Fibroblast of lung (primary cell): Measurements from ENCODE around the gene ZNF641. TPM values are rescaled to one million over a fixed set of nuclear protein-coding genes. Genes with fewer than 3 reads are reported as not detected.

ENCODE experiments used
- DNase-seq, 2 donors: peaks; one replicate each; pipeline versions ENCODE4 v3.0.0 to v3.0.0-alpha.2; 2010; ENCODE audit warnings: low read depth in 2 of 2
- H2AFZ ChIP-seq: 2 replicates; pipeline ENCODE4 v1.5.1; 2012; ENCODE audit warnings: low read length, control low read depth, inconsistent platforms
- H3K27ac ChIP-seq: 2 replicates; pipeline ENCODE4 v1.5.1; 2011; ENCODE audit warnings: low read length, control low read depth; ENCODE audit not compliant: insufficient read depth
- H3K27me3 ChIP-seq: 2 replicates; pipeline ENCODE4 v1.5.1; 2011; ENCODE audit warnings: mild to moderate bottlenecking, low read length; ENCODE audit not compliant: control insufficient read depth, insufficient read depth
- H3K36me3 ChIP-seq: 2 replicates; pipeline ENCODE4 v1.5.1; 2011; ENCODE audit warnings: low read length; ENCODE audit not compliant: control insufficient read depth, insufficient read depth
- H3K4me1 ChIP-seq: 2 replicates; pipeline ENCODE4 v1.5.1; 2011; ENCODE audit warnings: low read length; ENCODE audit not compliant: control insufficient read depth, insufficient read depth; ENCODE audit errors: extremely low read depth
- H3K4me2 ChIP-seq: 2 replicates; pipeline ENCODE4 v1.5.1; 2011; ENCODE audit warnings: low read length, control low read depth; ENCODE audit not compliant: insufficient read depth; ENCODE audit errors: extremely low read depth
- H3K4me3 ChIP-seq, 4 experiments: fragments of 200-600 bp in 1 of 4; sonication (generic) in 1 of 4; replicated peaks in 1 of 4; 2 replicates each; pipeline ENCODE4 v1.5.1; 2011 to 2016; ENCODE audit warnings: low read length in 4 of 4, low read depth in 3 of 4, mild to moderate bottlenecking in 3 of 4, control low read depth in 2 of 4, inconsistent platforms in 1 of 4, mixed read lengths in 1 of 4; ENCODE audit not compliant: insufficient read depth in 1 of 4; ENCODE audit errors: control extremely low read depth in 1 of 4
- H3K79me2 ChIP-seq: 2 replicates; pipeline ENCODE4 v1.5.1; 2012; ENCODE audit warnings: mild to moderate bottlenecking, low read length, inconsistent platforms; ENCODE audit not compliant: control insufficient read depth, insufficient read depth
- H3K9ac ChIP-seq: 2 replicates; pipeline ENCODE4 v1.5.1; 2011; ENCODE audit warnings: mild to moderate bottlenecking, low read length, control low read depth; ENCODE audit not compliant: insufficient read depth
- H3K9me3 ChIP-seq: 2 replicates; pipeline ENCODE4 v1.5.1; 2012; ENCODE audit warnings: low read depth, low read length; ENCODE audit not compliant: control insufficient read depth, insufficient read depth
- H4K20me1 ChIP-seq: 2 replicates; pipeline ENCODE4 v1.5.1; 2011; ENCODE audit warnings: low read length; ENCODE audit not compliant: control insufficient read depth, insufficient read depth; ENCODE audit errors: extremely low read depth
- CTCF ChIP-seq, 2 donors: IDR thresholded peaks in 1 of 2; conservative IDR thresholded peaks in 1 of 2; 1 replicate in 1 of 2; 2 replicates in 1 of 2; pipeline ENCODE4 v1.5.1; 2011 to 2012; ENCODE audit warnings: low read length in 2 of 2, control low read depth in 1 of 2, inconsistent platforms in 1 of 2, low read depth in 1 of 2, mild to moderate bottlenecking in 1 of 2
- EZH2 ChIP-seq: IDR thresholded peaks from 2 replicates; pipeline ENCODE4 v1.5.1; 2012; ENCODE audit warnings: low read length, control low read depth, mild to moderate bottlenecking; ENCODE audit errors: missing control alignments
- polyA plus RNA-seq, 2 donors: library from polyadenylated mRNA; depleted of rRNA in 1 of 2; stranded (reverse) in 1 of 2; unstranded in 1 of 2; fragments of >200 nt; gene quantifications; 2 replicates each; pipeline ENCODE4 v1.2.1, GENCODE V29; 2011 to 2012; ENCODE audit warnings: missing spikeins in 1 of 2
- total RNA-seq: library from RNA; depleted of rRNA; stranded (reverse); fragments of >200 nt; gene quantifications from 2 replicates; pipeline ENCODE4 v1.2.1, GENCODE V29; 2014

ZNF641 gene
- total and polyA plus RNA-seq, 2 donors (not counting 1 experiment from before 2014, with no cell fraction given) = 4.2 to 8.1 TPM

DNA sequence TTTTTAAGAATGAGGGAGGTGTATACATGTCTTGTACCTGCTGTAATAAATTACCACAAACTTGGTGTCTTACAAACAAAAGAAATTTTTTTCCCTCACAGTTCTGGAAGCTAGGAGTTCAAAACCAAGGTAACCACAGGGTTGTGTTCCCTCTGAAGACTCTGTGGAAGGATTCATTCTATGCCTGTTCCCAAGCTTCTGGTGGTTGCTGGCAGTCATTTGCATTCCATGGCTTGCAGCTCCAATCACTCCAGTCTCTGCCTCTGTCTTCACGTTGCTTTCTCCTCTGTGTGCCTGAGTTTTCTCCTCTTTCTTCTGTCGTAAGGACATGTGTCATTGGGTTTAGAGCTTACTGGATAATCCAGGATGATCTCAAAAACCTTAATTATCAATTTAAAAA lies 15.4 kb upstream of the ZNF641 start:
- no peaks in the 10 kb centered on the region for H3K79me2 ChIP-seq
- no peaks in the 10 kb centered on the region for H3K9me3 ChIP-seq
- no peak overlapping the region for H3K4me3 ChIP-seq
- no peaks in the 10 kb centered on the region for H4K20me1 ChIP-seq
- TF ChIP-seq EZH2 (no peak), CTCF (conservative IDR thresholded peaks at IDR 0.05 in 1 of 2, IDR thresholded peaks at IDR 0.05 in 1 of 2; ENCODE audit: low read depth in 1 of 2, low read length in 2 of 2) (no peak)
- no peaks in the 10 kb centered on the region for H3K36me3 ChIP-seq
- H3K4me1 ChIP-seq = no peaks in the 10 kb centered on the region
- no peak overlapping the region for H2AFZ ChIP-seq
- peak in 1 of 2 donors; percentile 43 for DNase-seq
- H3K27me3 ChIP-seq = no peaks in the 10 kb centered on the region
- no peak overlapping the region for H3K27ac ChIP-seq
- H3K4me2 ChIP-seq = no peak overlapping the region
- no peak overlapping the region for H3K9ac ChIP-seq

DNA sequence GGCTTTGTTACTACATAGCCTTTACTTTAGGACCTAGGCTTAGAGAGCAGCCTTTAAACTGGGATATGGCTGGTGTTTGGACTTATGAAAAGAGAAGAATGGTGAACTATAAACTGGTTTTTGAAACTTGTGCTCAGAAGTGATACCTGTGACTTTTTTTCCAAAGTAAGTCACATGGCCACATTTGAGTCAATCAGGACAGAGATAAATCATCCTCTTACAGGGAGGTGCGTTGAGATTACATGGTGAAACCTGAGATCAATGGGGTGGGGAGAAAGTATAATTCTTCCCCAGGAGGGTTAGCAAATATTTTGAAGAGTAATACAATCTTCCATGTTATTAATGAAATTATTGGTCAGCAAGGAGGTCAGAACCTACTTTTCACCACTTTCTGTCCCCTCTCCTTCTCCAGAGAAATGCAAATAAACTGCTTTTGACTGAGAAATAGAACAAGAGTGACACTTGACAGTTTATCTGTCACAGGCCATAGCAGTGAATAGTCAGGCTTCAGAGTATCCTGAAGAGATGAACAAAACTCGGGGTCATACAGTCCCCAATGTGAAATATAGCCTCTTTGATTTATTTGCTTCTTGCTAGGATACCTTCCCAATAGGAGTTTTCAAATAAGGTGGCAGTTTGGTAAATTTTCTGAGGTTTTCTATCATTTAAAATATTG lies 11.1 kb upstream of the ZNF641 start:
- H4K20me1 ChIP-seq = no peaks in the 10 kb centered on the region
- TF ChIP-seq CTCF (conservative IDR thresholded peaks at IDR 0.05 in 1 of 2, IDR thresholded peaks at IDR 0.05 in 1 of 2; ENCODE audit: low read depth in 1 of 2, low read length in 2 of 2) (no peak), EZH2 (no peak)
- no peak overlapping the region for H2AFZ ChIP-seq
- no peak overlapping the region for H3K4me3 ChIP-seq
- no peaks in the 10 kb centered on the region for H3K4me1 ChIP-seq
- no peak overlapping the region for H3K27ac ChIP-seq
- H3K79me2 ChIP-seq = no peaks in the 10 kb centered on the region
- no peaks in the 10 kb centered on the region for H3K36me3 ChIP-seq
- no peak overlapping the region for H3K9ac ChIP-seq
- no peak overlapping the region for H3K4me2 ChIP-seq
- no peaks in the 10 kb centered on the region for H3K27me3 ChIP-seq
- DNase-seq = no peak
- H3K9me3 ChIP-seq = no peaks in the 10 kb centered on the region

DNA sequence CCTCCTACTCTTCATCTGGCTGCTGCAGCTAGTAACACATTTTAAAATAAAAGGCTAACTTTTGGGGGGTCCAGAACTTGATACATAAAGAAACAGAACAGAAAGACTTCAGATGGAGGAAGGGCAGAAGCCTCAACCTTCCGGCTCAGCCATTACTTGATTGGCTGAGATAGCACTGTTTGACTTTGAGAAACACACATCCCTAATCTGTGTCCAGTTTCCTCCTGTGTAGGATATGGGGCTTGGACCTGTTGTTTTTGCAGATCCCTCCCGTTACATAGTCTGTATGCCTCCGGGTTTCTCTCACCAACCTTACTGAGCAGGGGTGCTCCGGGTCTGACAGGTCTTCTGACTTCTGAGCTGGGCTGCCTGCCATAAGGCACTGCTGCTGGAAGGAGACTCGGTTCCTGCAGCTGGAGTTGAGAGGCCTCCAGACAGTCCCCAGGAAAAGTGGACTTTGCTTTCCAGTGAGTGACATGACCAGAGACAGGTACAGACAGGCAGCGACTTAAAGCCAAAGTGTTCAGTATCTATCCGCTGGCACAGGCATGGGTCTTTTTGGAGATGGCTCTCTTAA lies 8.3 kb upstream of the ZNF641 start:
- Histone ChIP-seq H4K20me1 (no peaks in the 10 kb centered on the region), H3K9ac (no peak overlapping the region), H3K4me1 (no peaks in the 10 kb centered on the region), H2AFZ (no peak overlapping the region), H3K27ac (no peak overlapping the region), H3K4me2 (no peak overlapping the region), H3K27me3 (no peaks in the 10 kb centered on the region), H3K36me3 (no peaks in the 10 kb centered on the region), H3K4me3 (no peak overlapping the region), H3K9me3 (no peaks in the 10 kb centered on the region), H3K79me2 (no peaks in the 10 kb centered on the region)
- TF ChIP-seq CTCF (conservative IDR thresholded peaks at IDR 0.05 in 1 of 2, IDR thresholded peaks at IDR 0.05 in 1 of 2; ENCODE audit: low read depth in 1 of 2, low read length in 2 of 2) (no peak), EZH2 (no peak)
- DNase-seq = no peak
